ENCODE measurements around the gene SLAMF7.

DNA sequence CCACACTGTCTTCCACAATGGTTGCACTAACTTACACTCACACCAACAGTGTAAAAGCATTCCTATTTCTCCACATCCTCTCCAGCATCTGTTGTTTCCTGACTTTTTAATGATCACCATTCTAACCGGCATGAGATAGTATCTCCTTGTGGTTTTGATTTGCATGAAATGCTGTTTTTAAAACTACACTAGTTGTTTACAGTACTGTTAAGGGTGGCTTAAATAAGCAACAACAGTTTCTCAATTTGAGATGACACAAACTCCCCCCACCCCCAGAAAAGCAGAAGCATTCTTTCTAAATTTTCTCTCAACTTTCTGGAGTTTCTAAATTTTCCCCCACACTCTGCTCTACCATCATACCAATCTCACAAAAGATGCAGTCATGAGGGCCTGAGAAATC lies 7.1 kb upstream of the SLAMF7 start:
- TF ChIP-seq POLR2AphosphoS5 (IDR thresholded peaks at IDR 0.05; ENCODE audit: borderline replicate concordance, low read depth, low read length): no peak
- no peak for TF ChIP-seq EZH2 (IDR thresholded peaks at IDR 0.05)
- TF ChIP-seq FOXP2 (optimal IDR thresholded peaks at IDR 0.05; ENCODE audit: control extremely low read depth, extremely low read length, insufficient read depth): no peak
